IMR-90 (cell line): Measurements from ENCODE around the gene ANKRD45. TPM values are rescaled to one million over a fixed set of nuclear protein-coding genes. Genes with fewer than 3 reads are reported as not detected.

Experiments used
- ATAC-seq: fragments of 200-7000 bp; cut with Tn5 transposase; 2 replicates; pipeline ENCODE4 v1.9.1; 2020; ENCODE audit warnings: low read depth, mild to moderate bottlenecking, moderate library complexity
- BruUV-seq: library from RNA; stranded (reverse); fragments of 400-500 nt; replicated peaks from 2 replicates; lab custom pipeline; 2021; lab: Mats Ljungman, UMichigan
- CTCF ChIA-PET: fragments of 300-600 bp; formaldehyde crosslinking; extraction: SDS; loops from one replicate; lab custom pipeline; 2021; ENCODE audit warnings: antibody characterized with exemption; lab: Yijun Ruan, JAX
- POLR2A ChIA-PET: fragments of 300-600 bp; sonication (Branson Sonifier 250); formaldehyde crosslinking; loops from one replicate; lab custom pipeline; 2022; ENCODE audit warnings: antibody characterized with exemption; ENCODE audit not compliant: unreplicated experiment; lab: Charles Lee
- DNase-seq: peaks from one replicate; pipeline ENCODE4 v3.0.0; 2013
- H2AFZ ChIP-seq: replicated peaks from 2 replicates; pipeline ENCODE3; 2013; ENCODE audit warnings: low read length, mild to moderate bottlenecking; ENCODE audit not compliant: poor library complexity
- H2AK5ac ChIP-seq: 2 replicates; pipeline ENCODE4 v1.6.1; 2013; ENCODE audit warnings: low read depth, low read length, inconsistent platforms
- H2AK9ac ChIP-seq: replicated peaks from 2 replicates; pipeline ENCODE3; 2013; ENCODE audit warnings: mild to moderate bottlenecking, low read depth, low read length, moderate library complexity; ENCODE audit not compliant: poor library complexity
- H2BK120ac ChIP-seq: 2 replicates; pipeline ENCODE4 v1.6.1; 2013; ENCODE audit warnings: low read depth, low read length, inconsistent platforms
- H2BK15ac ChIP-seq: 3 replicates; pipeline ENCODE4 v1.6.1; 2013; ENCODE audit warnings: low read depth, low read length, inconsistent platforms
- H2BK20ac ChIP-seq: 2 replicates; pipeline ENCODE4 v1.6.1; 2013; ENCODE audit warnings: low read depth, mild to moderate bottlenecking, inconsistent platforms, low read length, moderate library complexity
- H2BK5ac ChIP-seq: 2 replicates; pipeline ENCODE4 v1.6.1; 2013; ENCODE audit warnings: mild to moderate bottlenecking, low read depth, low read length, inconsistent platforms; ENCODE audit not compliant: poor library complexity, severe bottlenecking
- H3K14ac ChIP-seq: replicated peaks from 2 replicates; pipeline ENCODE4 v1.6.1; 2013; ENCODE audit warnings: low read depth, low read length, inconsistent platforms
- H3K18ac ChIP-seq: 2 replicates; pipeline ENCODE4 v1.6.1; 2013; ENCODE audit warnings: low read depth, low read length, control low read depth
- H3K23ac ChIP-seq: 2 replicates; pipeline ENCODE4 v1.6.1; 2013; ENCODE audit warnings: low read depth, low read length, inconsistent platforms
- H3K27ac ChIP-seq: 2 replicates; pipeline ENCODE4 v1.5.1; 2013; ENCODE audit warnings: mild to moderate bottlenecking, control low read depth, low read length; ENCODE audit not compliant: insufficient read depth
- H3K27me3 ChIP-seq: 2 replicates; pipeline ENCODE4 v1.6.1; 2013; ENCODE audit warnings: low read length; ENCODE audit not compliant: control insufficient read depth, insufficient read depth
- H3K36me3 ChIP-seq: 2 replicates; pipeline ENCODE4 v1.6.1; 2013; ENCODE audit warnings: low read length, mixed read lengths; ENCODE audit not compliant: control insufficient read depth, insufficient read depth
- H3K4ac ChIP-seq: 2 replicates; pipeline ENCODE4 v1.6.1; 2013; ENCODE audit warnings: low read depth, low read length, inconsistent platforms
- H3K4me1 ChIP-seq: 2 replicates; pipeline ENCODE4 v1.6.1; 2013; ENCODE audit warnings: low read length, mixed read lengths; ENCODE audit not compliant: control insufficient read depth, insufficient read depth
- H3K4me2 ChIP-seq: 2 replicates; pipeline ENCODE4 v1.6.1; 2013; ENCODE audit warnings: low read depth, mild to moderate bottlenecking, control low read depth, low read length, moderate library complexity
- H3K4me3 ChIP-seq: 2 replicates; pipeline ENCODE4 v1.5.1; 2013; ENCODE audit warnings: low read depth, mild to moderate bottlenecking, control low read depth, low read length, moderate library complexity; ENCODE audit not compliant: insufficient read depth
- H3K56ac ChIP-seq: 2 replicates; pipeline ENCODE4 v1.6.1; 2013; ENCODE audit warnings: low read length, inconsistent platforms; ENCODE audit not compliant: insufficient read depth; ENCODE audit errors: extremely low read depth
- H3K79me1 ChIP-seq, 2 experiments: 2 replicates each; pipeline ENCODE4 v1.6.1; 2013; ENCODE audit warnings: low read length in 2 of 2, inconsistent platforms in 1 of 2, low read depth in 1 of 2
- H3K9ac ChIP-seq: 2 replicates; pipeline ENCODE4 v1.6.1; 2013; ENCODE audit warnings: low read depth, low read length, control low read depth
- H3K9me1 ChIP-seq: 2 replicates; pipeline ENCODE4 v1.6.1; 2013; ENCODE audit warnings: low read length, inconsistent platforms; ENCODE audit not compliant: insufficient read depth
- H3K9me3 ChIP-seq: 2 replicates; pipeline ENCODE4 v1.6.1; 2013; ENCODE audit warnings: low read length; ENCODE audit not compliant: control insufficient read depth, insufficient read depth
- H4K20me1 ChIP-seq: 2 replicates; pipeline ENCODE4 v1.6.1; 2013; ENCODE audit warnings: low read length, inconsistent platforms; ENCODE audit not compliant: insufficient read depth
- H4K5ac ChIP-seq: 2 replicates; pipeline ENCODE4 v1.6.1; 2013; ENCODE audit warnings: mild to moderate bottlenecking, low read depth, low read length, control low read depth
- H4K8ac ChIP-seq, 2 experiments: 2 replicates each; pipeline ENCODE4 v1.6.1; 2013; ENCODE audit warnings: low read depth in 2 of 2, low read length in 2 of 2, control low read depth in 1 of 2, inconsistent platforms in 1 of 2
- H4K91ac ChIP-seq: 2 replicates; pipeline ENCODE4 v1.6.1; 2013; ENCODE audit warnings: low read depth, low read length, inconsistent platforms; ENCODE audit not compliant: insufficient read depth
- BHLHE40 ChIP-seq: fragments of 150-350 bp; IDR thresholded peaks from 2 replicates; pipeline ENCODE4 v1.6.1; 2016; ENCODE audit warnings: mild to moderate bottlenecking, low read depth, low read length
- CEBPB ChIP-seq: IDR thresholded peaks from 2 replicates; pipeline ENCODE4 v1.6.1; 2012; ENCODE audit warnings: low read depth, low read length, improper control_type of control experiment
- CHD1 ChIP-seq: IDR thresholded peaks from 2 replicates; pipeline ENCODE4 v1.6.1; 2012; ENCODE audit warnings: low read depth, low read length, improper control_type of control experiment
- ELK1 ChIP-seq: fragments of 150-350 bp; IDR thresholded peaks from 2 replicates; pipeline ENCODE4 v1.6.1; 2016; ENCODE audit warnings: low read depth, mild to moderate bottlenecking, low read length, moderate library complexity, borderline replicate concordance
- FOS ChIP-seq: fragments of 150-350 bp; IDR thresholded peaks from 2 replicates; pipeline ENCODE4 v1.6.1; 2016; ENCODE audit warnings: low read depth, low read length
- MAFK ChIP-seq: IDR thresholded peaks from 2 replicates; pipeline ENCODE4 v1.6.1; 2012; ENCODE audit warnings: low read depth, low read length, improper control_type of control experiment
- MAZ ChIP-seq: IDR thresholded peaks from 2 replicates; pipeline ENCODE4 v1.6.1; 2012; ENCODE audit warnings: low read depth, mild to moderate bottlenecking, low read length, improper control_type of control experiment, moderate library complexity, borderline replicate concordance
- MXI1 ChIP-seq: IDR thresholded peaks from 2 replicates; pipeline ENCODE4 v1.6.1; 2012; ENCODE audit warnings: low read depth, mild to moderate bottlenecking, low read length, moderate library complexity, borderline replicate concordance
- NFE2L2 ChIP-seq: fragments of 150-350 bp; IDR thresholded peaks from 2 replicates; pipeline ENCODE4 v1.6.1; 2016; ENCODE audit warnings: low read depth, mild to moderate bottlenecking, low read length
- POLR2A ChIP-seq: IDR thresholded peaks from 2 replicates; pipeline ENCODE4 v1.6.1; 2012; ENCODE audit warnings: mild to moderate bottlenecking, low read depth, low read length
- RAD21 ChIP-seq: IDR thresholded peaks from 2 replicates; pipeline ENCODE4 v1.6.1; 2012; ENCODE audit warnings: low read length, improper control_type of control experiment
- RCOR1 ChIP-seq: IDR thresholded peaks from 2 replicates; pipeline ENCODE4 v1.6.1; 2012; ENCODE audit warnings: mild to moderate bottlenecking, low read length, improper control_type of control experiment; ENCODE audit not compliant: insufficient replicate concordance
- RFX5 ChIP-seq: IDR thresholded peaks from 2 replicates; pipeline ENCODE4 v1.8.0; 2012; ENCODE audit warnings: low read depth, mild to moderate bottlenecking, low read length, moderate library complexity
- SMC3 ChIP-seq: fragments of 150-350 bp; IDR thresholded peaks from 2 replicates; pipeline ENCODE4 v1.6.1; 2016; ENCODE audit warnings: low read depth, mild to moderate bottlenecking, antibody characterized with exemption, low read length, moderate library complexity
- WGBS, 2 experiments: methylation state at CpG; one replicate each; pipeline versions ENCODE4 v1.1.5 to v1.1.7; 2013; ENCODE audit warnings: missing lambda C conversion rate in 2 of 2; ENCODE audit not compliant: insufficient read length in 1 of 2; ENCODE audit errors: extremely low coverage in 2 of 2; 5-methylcytosine and 5-hydroxymethylcytosine counted together
- dilution Hi-C: fragments of 300-500 bp; cut with HindIII; formaldehyde crosslinking; loops from one replicate; pipeline ENCODE4 v1.14.3; 2018; ENCODE audit warnings: low sequenced_read_pairs; ENCODE audit not compliant: unreplicated experiment
- in situ Hi-C: fragments of 300-500 bp; cut with MboI; formaldehyde crosslinking; loops from 3 replicates; pipeline ENCODE4 v1.14.3; 2019; ENCODE audit warnings: low sequenced_read_pairs, inconsistent platforms, mixed read lengths
- intact Hi-C: fragments of 100-400 bp; cut with micrococcal nuclease; formaldehyde crosslinking; loops from 2 replicates; pipeline ENCODE4 v1.10.0; 2022
- polyA plus RNA-seq, 3 experiments: library from polyadenylated mRNA; depleted of rRNA; stranded (reverse); fragments of >200 nt; gene quantifications; 2 replicates each; pipeline ENCODE4 v1.2.3, GENCODE V29; 2012; ENCODE audit warnings: low replicate concordance in 1 of 3
- total RNA-seq: library from RNA; depleted of rRNA; stranded (reverse); fragments of >200 nt; gene quantifications from 2 replicates; pipeline ENCODE4 v1.2.3, GENCODE V29; 2012
- TF ChIP-seq, protein P1 (sequence below): fragments of 150-350 bp; IDR thresholded peaks from 2 replicates; pipeline ENCODE4 v1.6.1; 2017; ENCODE audit warnings: mild to moderate bottlenecking, antibody characterized with exemption, low read length, low read depth

ANKRD45 gene
- total and polyA plus RNA-seq, 2 of the 4 experiments (the other 2 are of a cell fraction): under 0.01 TPM; not detected in 1

- Histone ChIP-seq H3K27ac (no peak overlapping the region), H2BK15ac (no peak overlapping the region), H3K9me1 (no peaks in the 10 kb centered on the region), H4K5ac (no peak overlapping the region), H3K56ac (no peak overlapping the region), H2AK5ac (no peak overlapping the region), H3K18ac (no peak overlapping the region), H4K20me1 (no peaks in the 10 kb centered on the region), H3K4me1 (no peaks in the 10 kb centered on the region), H3K4me3 (no peak overlapping the region), H3K79me1 (no peaks in the 10 kb centered on the region), H3K9me3 (no peaks in the 10 kb centered on the region), H3K23ac (no peak overlapping the region), H3K14ac (no peak overlapping the region), H2AFZ (no peak overlapping the region), H2AK9ac (no peak overlapping the region), H3K4me2 (no peak overlapping the region), H2BK20ac (no peak overlapping the region), H3K4ac (no peak overlapping the region), H3K36me3 (no peaks in the 10 kb centered on the region), H3K9ac (no peak overlapping the region), H2BK120ac (no peak overlapping the region), H4K8ac (no peak overlapping the region), H2BK5ac (no peak overlapping the region), H4K91ac (no peak overlapping the region), H3K27me3 (peaks cover 9% of the 10 kb centered on the region; the same call in 1 of the 2 replicates)
- ATAC-seq (no peak), DNase-seq (no peak)
- dilution Hi-C loops (no loop called here), intact Hi-C loops (no loop called here), in situ Hi-C loops (no loop called here)
- BruUV-seq: no TSS peak
- CTCF ChIA-PET: no interaction called here
- POLR2A ChIA-PET: no interaction called here
- TF ChIP-seq SMC3 (no peak), RCOR1 (no peak), CHD1 (no peak), NFE2L2 (no peak), MAFK (no peak), MXI1 (no peak), RAD21 (no peak), BHLHE40 (no peak), CEBPB (no peak), MAZ (no peak), RFX5 (no peak), ELK1 (no peak), POLR2A (no peak), FOS (no peak)
- TF ChIP-seq, protein P1, sequence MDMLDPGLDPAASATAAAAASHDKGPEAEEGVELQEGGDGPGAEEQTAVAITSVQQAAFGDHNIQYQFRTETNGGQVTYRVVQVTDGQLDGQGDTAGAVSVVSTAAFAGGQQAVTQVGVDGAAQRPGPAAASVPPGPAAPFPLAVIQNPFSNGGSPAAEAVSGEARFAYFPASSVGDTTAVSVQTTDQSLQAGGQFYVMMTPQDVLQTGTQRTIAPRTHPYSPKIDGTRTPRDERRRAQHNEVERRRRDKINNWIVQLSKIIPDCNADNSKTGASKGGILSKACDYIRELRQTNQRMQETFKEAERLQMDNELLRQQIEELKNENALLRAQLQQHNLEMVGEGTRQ: no peak
- WGBS, 2 experiments: no CpG with 5 or more reads among the region's 2 CpGs
Observed at GRCh38 chr1:173708787-173709186, 39.1 kb upstream of the ANKRD45 start.
